GM18909 (cell line): Measurements from ENCODE around the gene HBP1.
A peak's percentile ranks its signal among the peaks of the same experiment; 100 is the strongest.
"Not testable (repeated sequence)": the region's sequence is repeated elsewhere in the genome, so short reads cannot be mapped to it uniquely, and the experiment has no call there.

Source experiments
- ATAC-seq: cut with Tn5 transposase; IDR thresholded peaks from one replicate; pipeline ENCODE4 v1.9.1; 2021; ENCODE audit warnings: mild to moderate bottlenecking; ENCODE audit not compliant: unreplicated experiment, poor library complexity

The HBP1 gene

DNA sequence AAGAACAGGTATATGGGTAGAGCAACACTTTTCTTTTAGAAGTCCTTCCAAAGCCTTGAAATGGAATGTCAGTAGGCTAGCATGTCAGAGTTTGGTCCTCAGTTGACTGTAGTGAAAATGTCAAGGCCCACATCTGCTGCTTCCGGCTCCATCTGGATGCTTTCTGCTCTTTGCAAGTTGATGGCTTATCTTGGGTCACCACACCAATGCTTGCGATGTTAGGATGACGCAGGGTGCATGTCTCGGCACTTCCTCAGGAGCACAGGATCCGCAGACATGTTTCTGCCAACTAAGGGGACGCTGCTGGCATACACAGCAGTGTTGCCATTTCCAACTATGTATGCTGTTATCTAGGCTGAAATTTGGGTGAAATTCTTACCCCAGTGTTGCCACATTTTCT lies 14.0 kb upstream of the HBP1 start:
- no peak for ATAC-seq

- not testable (repeated sequence) for ATAC-seq
Observed at GRCh38 chr7:107155726-107156125, 13.1 kb upstream of the HBP1 start.

GRCh38 chr7:107157091-107157490 lies 11.7 kb upstream of the HBP1 start:
- no peak for ATAC-seq

DNA sequence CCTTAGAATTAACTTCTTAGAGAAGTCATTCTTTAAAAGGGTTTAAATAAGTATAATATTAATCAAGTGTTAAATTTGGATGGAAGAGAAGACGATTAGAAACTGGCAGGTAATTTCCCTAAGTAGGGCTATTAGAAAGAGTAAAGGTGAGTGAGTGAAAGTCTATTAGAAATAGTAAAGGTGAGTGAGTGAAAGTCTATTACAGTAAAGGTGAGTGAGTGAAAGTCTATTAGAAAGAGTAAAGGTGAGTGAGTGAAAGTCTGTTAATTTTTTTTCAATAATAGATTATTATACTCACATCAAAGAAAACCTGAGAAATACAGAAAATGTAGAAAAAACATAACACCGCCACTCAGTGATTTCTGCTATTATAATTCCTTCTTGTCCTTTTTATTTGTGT lies 10.8 kb upstream of the HBP1 start:
- ATAC-seq, result no peak

- no peak for ATAC-seq
Observed at GRCh38 chr7:107160389-107160788, 8.4 kb upstream of the HBP1 start.

DNA sequence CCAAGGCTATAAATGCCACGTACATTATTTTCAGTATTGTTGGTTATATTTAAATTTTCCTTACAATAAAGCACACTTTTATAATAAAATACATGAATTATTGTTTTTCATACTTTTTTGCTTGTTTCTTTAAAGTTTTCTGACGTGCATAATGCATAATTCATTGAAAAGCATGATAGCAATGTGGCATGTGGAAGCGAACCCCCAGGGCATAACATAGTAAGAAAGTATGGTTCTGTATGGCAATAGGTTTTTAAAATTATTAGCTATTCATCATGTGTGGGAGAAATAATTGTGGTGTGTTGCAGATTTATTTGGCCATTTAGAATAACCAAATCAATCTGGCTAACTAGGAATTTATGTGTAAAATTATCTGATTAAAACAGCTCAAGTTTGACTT lies 7.4 kb upstream of the HBP1 start:
- ATAC-seq, result no peak

DNA sequence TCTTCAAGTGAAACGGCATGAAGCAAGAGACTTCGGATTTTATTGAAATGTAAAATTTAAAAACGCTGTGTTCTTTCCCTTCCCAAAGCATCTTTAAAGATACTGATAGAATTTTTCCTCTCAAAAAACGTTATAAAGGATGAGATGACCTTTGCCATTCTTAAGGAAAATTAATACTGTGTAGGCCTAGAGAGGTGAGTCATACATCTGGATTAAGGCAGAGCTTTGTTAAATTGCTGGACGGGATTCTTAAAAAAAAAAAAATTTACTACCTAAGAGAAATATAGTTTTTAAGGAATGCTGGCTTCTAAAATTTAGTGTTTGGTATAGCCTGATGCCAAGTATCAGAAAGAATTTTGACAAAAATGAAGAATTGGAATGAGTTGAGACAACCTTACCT lies 6.3 kb upstream of the HBP1 start:
- ATAC-seq, result no peak

DNA sequence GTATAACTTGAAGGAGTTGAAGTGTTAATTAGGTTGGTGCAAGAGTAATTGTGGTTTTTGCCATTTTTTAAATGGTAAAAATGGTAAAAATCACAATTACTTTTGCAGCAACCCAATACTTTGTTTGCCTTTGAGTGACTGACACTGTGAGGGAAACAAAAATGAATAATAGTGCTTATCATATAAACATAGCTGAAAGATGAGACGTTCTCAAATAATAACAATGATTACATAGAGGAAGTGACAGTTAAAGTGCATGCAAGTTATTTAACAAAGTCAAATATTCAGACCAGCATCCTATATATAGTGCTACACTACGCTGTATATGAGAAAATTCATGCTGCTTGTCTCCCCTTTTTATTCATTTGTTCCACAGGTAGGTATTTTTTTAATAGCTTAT lies 4.7 kb upstream of the HBP1 start:
- ATAC-seq, result no peak

- ATAC-seq, result no peak
Observed at GRCh38 chr7:107165341-107165740, 3.5 kb upstream of the HBP1 start.

DNA sequence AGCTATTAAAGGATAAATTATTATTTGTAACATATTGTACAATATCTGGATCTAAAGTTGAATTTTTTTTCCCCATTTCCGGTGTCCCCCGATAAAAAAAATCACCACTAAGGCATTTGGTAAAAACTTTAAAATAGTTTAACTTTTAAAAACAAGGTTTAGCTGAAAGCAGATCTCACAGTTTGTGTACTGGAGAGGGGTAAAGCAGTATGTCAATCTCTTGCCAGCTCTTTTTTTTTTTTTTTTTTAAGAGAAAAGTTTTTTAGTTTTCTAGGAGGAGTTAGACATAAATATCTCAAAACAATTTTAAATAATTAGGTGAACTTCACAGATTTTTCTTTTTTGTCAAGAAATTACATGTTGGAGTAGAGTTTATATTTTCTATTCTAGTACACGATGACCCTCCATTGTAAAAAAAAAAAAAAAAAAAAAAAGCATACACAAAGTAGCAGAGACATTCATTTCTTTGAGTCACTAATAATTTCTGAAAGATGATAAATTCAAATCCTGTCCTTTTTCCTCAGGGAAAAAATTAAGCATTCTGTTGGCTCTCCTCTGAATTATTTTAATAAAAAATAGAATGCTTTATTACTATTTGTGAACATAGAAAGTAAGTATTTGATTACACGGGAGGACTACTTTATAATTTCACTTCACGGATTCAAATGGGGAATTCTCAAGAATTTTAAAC lies 1.9 kb upstream of the HBP1 start:
- ATAC-seq, result no peak

GRCh38 chr7:107167483-107168232 lies 1.1 kb upstream of the HBP1 start:
- no peak for ATAC-seq

GRCh38 chr7:107169120-107170050 lies 582 bp downstream of the HBP1 start:
- peak; percentile 27 for ATAC-seq

- ATAC-seq, result no peak
Observed at GRCh38 chr7:107170051-107170915, 1.5 kb downstream of the HBP1 start.

GRCh38 chr7:107171496-107171895 lies 2.7 kb downstream of the HBP1 start:
- no peak for ATAC-seq

GRCh38 chr7:107172276-107173032 lies 3.7 kb downstream of the HBP1 start:
- ATAC-seq, result no peak

GRCh38 chr7:107173191-107173590 lies 4.4 kb downstream of the HBP1 start:
- ATAC-seq, result no peak

DNA sequence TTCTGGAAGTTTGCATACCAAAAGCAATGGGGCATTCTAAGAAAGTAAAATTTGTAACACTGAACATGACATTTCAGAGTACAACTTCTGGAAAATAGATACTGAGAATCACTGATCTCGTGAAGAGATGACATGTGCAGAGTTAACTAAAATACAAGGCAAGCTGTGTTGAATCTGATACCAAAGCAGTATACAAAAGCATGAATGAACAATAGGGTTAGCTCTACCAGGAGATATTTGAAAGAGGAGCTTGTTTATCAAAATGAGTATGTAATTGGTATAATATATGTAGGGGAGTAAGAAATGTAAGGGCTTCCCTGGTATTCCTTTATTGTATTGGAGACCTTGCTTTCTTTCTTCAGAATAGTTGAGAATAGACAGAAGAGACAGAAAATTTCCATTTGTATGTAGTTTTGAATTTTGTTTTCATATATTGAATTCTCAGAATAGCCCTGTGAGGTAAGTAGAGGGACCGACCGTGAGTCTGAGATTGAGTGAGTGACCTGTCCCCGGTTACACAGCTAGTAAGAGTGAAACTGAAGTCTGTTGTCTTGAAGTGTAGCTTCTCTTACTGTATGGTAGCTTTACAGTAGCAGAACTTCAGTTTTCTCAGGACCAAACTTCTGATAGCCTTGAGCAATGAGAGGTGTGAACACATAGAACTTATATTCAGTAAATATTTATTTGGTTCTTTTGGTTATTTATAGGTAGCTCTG lies 5.0 kb downstream of the HBP1 start:
- ATAC-seq, result peak; percentile 56

DNA sequence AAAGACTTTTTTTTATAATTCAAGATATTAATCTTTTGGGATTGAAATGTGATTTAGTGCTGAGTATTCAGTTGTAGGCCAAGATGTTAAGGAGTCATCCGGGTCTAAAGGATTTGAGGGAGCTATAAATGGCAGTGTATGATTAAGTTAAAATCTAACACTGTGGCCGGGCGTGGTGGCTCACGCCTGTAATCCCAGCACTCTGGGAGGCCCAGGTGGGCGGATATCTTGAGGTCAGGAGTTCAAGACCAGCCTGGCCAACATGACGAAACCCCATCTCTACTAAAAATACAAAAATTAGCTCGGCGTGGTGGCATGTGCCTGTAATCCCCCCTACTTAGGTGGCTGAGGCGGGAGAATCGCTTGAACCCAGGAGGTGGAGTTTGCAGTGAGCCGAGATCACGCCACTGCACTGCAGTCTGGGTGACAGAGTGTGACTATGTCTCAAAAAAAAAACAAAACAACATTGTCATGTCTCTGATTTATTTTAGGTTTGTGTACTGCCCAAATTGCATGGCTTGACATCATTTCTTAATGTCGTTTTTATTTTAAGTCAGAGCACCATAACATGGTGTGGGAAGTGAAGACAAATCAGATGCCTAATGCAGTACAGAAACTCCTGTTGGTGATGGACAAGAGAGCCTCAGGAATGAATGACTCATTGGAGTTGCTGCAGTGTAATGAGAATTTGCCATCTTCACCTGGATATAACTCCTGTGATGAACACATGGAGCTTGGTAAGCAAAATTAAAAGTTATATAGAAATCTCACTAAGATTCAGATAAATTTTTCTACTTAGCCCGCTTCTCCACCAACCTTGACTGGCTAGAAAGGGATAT lies 10.7 kb downstream of the HBP1 start:
- ATAC-seq, result no peak
